Right renal cortex interstitium (tissue), 3 donors: ENCODE data around the gene KCNAB3. TPM values are rescaled to one million over a fixed set of nuclear protein-coding genes. Genes with fewer than 3 reads are reported as not detected.

Source experiments
- DNase-seq, 3 donors: peaks; one replicate each; pipeline ENCODE4 v3.0.0-alpha.2; 2013; ENCODE audit warnings: low read depth in 3 of 3, low spot score in 2 of 3
- polyA plus RNA-seq, 3 donors: library from polyadenylated mRNA; unstranded; fragments of 120-200 nt; gene quantifications; one replicate each; pipeline ENCODE4 v1.2.1, GENCODE V29; 2013; ENCODE audit not compliant: insufficient read length in 3 of 3

The KCNAB3 gene
- polyA plus RNA-seq, 3 donors: 5.9 to 10.2 (median 9.2) TPM

DNA sequence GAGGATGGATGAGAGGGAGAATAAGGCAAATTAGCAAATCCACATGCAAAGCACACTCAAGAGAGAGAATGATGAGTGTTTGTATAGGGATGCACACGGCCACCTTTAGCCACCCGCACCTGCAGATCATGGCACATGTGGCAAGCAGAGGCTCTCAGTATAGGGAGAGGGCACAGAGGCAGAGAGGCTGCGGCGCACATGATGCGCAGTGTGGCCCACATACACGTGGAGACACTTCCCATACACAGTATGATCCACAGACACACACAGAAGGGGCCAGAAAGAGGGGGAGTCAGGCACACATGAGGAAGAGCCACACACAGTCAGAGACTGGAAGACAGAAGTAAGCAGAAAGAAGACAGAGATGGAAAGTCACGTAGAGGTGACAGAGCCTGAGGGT, 47.6 kb downstream of the KCNAB3 start:
- DNase-seq: no peak

DNA sequence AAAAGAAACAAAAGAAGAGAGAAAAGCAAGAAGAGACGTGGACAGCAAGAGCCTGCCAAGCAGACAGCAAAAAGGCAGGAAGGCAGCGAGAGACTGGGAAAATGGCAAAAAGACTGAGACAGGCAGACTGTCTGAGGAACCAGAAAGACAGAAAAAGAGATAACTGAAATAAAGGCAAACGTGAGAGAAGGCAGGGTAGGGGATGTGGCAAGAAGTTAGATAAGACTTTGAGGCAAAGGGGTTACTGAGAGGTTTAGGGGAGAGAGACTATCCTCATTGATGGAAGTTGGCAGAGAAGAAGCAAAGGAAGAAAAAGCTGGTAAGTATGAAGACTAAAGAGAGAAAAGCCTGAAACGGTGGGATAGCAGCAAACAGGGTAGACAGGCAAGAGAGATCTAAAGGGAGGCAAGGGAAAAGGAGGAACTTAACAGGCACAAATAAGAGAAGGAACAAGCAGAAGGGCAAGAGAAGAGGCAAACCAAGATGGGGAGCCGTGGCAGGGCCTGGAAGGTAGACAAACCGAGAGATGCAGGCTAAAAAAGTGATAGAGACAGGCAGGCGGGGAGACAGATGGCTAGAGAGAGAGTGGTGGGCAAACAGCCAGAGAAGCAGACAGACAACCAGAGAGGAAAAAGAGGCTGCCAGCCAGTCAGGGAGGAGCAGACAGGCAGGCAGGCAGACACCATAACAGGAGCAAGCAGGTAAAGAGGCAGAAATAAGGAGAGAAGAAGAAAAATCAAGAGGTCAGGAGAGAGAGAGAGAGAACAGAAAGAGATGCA, 48.2 kb downstream of the KCNAB3 start:
- no peak for DNase-seq

DNA sequence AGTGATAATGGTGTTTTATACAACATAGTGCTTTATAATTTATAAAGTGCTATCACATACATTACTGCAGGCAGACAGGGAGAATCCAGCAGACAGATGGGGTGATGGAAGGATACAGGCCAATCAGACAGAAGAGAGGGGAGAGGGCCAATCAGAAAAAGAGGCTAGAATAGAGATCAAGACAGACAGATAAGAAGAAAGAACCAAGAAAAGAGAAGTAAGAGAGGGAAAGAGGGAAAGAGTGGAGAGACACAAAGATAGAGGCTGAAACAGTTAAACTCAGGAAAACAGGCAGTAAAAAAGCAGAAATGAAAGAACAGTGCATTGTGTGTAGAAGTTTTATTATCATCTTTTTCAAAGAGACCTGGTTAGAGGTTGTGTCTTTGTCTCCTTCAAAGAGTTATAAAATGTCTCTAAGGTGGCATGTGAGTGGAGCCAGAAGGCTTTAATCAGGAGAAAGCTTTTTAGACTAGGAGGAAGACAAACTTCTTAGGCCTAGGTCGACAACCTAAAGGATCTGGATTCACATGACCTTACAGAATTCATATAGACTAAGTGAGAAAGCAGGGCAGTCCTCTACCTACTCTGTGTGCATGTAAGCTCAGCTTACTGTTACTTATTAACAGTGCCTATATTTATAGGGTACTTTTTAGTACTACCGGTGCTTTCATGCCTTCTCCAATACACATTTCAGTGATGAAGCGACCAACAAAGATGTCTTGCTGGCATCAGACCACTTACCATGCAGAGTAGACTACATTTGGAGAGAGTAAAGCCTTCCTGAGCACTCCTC, 49.4 kb downstream of the KCNAB3 start:
- DNase-seq: no peak

DNA sequence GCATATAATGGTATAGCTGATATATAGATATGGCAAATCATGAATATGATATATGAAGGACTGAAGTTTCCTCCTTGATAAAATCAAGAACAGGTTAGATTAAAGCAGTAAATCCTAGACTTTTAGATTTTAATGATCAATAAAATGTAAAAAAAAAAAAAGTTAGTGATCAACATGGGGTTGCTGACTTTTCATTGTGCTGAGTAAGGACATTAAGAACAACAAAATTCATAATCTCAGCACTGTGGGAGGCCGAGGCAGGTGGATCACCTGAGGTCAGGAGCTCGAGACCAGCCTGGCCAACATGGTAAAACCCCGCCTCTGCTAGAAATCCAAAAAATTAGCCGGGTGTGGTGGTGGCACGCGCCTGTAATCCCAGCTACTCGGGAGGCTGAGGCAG, 51.4 kb downstream of the KCNAB3 start:
- DNase-seq: no peak

DNA sequence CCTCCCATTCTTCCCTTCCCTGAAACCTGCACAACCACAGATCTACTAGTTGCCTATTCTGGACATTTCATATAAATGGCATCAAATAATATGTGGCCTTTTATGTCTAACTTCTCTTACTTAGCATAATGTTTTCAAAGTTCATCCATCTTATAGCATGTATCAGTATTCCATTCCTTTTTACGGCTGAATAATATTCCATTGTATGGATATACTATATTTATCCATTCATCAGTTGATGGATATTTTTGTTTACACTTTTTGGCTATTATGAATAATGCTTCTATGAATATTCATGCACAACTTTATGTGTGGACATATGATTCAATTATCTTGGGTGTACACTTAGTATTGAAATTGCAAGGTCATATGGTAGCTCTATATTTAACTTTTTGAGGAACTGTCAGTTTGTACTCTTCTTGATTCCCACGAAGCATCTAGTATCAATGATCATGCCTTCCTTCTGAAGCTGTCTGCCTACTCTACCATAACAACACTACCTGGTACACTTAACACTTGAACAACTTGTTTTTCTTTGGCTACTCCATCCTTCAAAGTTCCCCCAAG, 53.8 kb downstream of the KCNAB3 start:
- no peak for DNase-seq

DNA sequence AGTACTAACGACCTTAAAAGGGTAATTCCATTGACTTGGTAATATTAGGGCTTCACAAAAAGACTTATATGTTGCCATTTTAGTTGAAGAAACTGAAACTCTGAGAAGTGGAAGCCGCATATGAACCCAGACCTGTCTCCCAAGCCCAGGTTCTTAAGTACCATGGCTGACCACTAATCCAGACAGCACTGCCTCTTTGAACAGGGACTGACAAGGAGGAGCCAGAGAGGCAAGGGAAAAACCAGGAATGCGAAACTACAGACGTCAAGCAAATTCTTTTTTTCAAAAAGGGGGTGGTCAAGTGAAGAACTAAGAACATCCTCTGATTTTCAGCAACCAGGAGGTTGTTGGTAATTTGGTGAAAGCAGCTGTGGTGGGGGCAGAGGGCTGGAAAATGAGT, 56.6 kb downstream of the KCNAB3 start:
- DNase-seq: no peak

Other genes with a start within 250 kb of the KCNAB3 start
- 10 to 100 TPM; 66.7 to 68.6 (median 67.4) TPM for gene TP53, start 242.4 kb downstream of the KCNAB3 start, polyA plus RNA-seq
- 10 to 100 TPM; 12.8 to 13.6 (median 13.1) TPM for gene WRAP53, start 241.4 kb downstream of the KCNAB3 start, polyA plus RNA-seq
- gene EFNB3, start 224.7 kb downstream of the KCNAB3 start, polyA plus RNA-seq: 10 to 100 TPM; 19.9 to 23.7 (median 23.1) TPM
- under 1 TPM; 0.25 to 0.43 (median 0.25) TPM for gene DNAH2, start 212.1 kb downstream of the KCNAB3 start, polyA plus RNA-seq
- 10 to 100 TPM; 15.3 to 18.3 (median 17.9) TPM for gene KDM6B, start 95.6 kb downstream of the KCNAB3 start, polyA plus RNA-seq
- 10 to 100 TPM; 19.1 to 27.1 (median 23.0) TPM for gene TMEM88, start 74.8 kb downstream of the KCNAB3 start, polyA plus RNA-seq
- gene NAA38, start 72.3 kb downstream of the KCNAB3 start, polyA plus RNA-seq: 10 to 100 TPM; 61.0 to 85.9 (median 73.0) TPM
- 10 to 100 TPM; 23.1 to 24.3 (median 23.8) TPM for gene CYB5D1, start 71.9 kb downstream of the KCNAB3 start, polyA plus RNA-seq
- 100 to 1,000 TPM; 139 to 161 (median 150) TPM for gene CHD3, start 41.1 kb downstream of the KCNAB3 start, polyA plus RNA-seq
- gene RNF227, start 13.6 kb downstream of the KCNAB3 start, polyA plus RNA-seq: 1 to 10 TPM; 3.4 to 5.0 (median 4.3) TPM
- gene TRAPPC1, start 2.1 kb upstream of the KCNAB3 start, polyA plus RNA-seq: 100 to 1,000 TPM; 131 to 171 (median 162) TPM
- gene CNTROB, start 2.4 kb upstream of the KCNAB3 start, polyA plus RNA-seq: 10 to 100 TPM; 48.1 to 49.6 (median 48.6) TPM
- gene GUCY2D, start 72.8 kb upstream of the KCNAB3 start, polyA plus RNA-seq: under 1 TPM; 0.03 to 0.35 (median 0.28) TPM
- gene ALOX15B, start 109.2 kb upstream of the KCNAB3 start, polyA plus RNA-seq: 1 to 10 TPM in 2 of 3 donors, under 1 TPM in 1; 0.62 to 1.2 (median 1.1) TPM
- under 1 TPM; 0.54 to 0.91 (median 0.68) TPM for gene ALOX12B, start 157.9 kb upstream of the KCNAB3 start, polyA plus RNA-seq
- not detected for gene ALOXE3, start 188.7 kb upstream of the KCNAB3 start, polyA plus RNA-seq
- gene HES7, start 194.2 kb upstream of the KCNAB3 start, polyA plus RNA-seq: not detected
- gene PER1, start 222.5 kb upstream of the KCNAB3 start, polyA plus RNA-seq: 10 to 100 TPM; 14.5 to 21.8 (median 21.2) TPM
- 100 to 1,000 TPM in 2 of 3 donors, 10 to 100 TPM in 1; 98.7 to 114 (median 102) TPM for gene VAMP2, start 233.1 kb upstream of the KCNAB3 start, polyA plus RNA-seq
- gene TMEM107, start 246.5 kb upstream of the KCNAB3 start, polyA plus RNA-seq: 10 to 100 TPM; 22.4 to 25.9 (median 23.5) TPM